OCI-LY1 (cell line): ENCODE data around the gene SCTR.

Source experiments
- CTCF ChIP-seq: fragments of 200-600 bp; sonication (generic), shearing (Covaris generic); IDR thresholded peaks from 2 replicates; pipeline ENCODE4 v1.5.1; 2017; ENCODE audit warnings: mild to moderate bottlenecking, antibody characterized with exemption, low read length, moderate library complexity, mixed read lengths
- EZH2 ChIP-seq: fragments of 200-600 bp; sonication (generic), shearing (Covaris generic); IDR thresholded peaks from 2 replicates; pipeline ENCODE4 v1.8.0; 2017; ENCODE audit warnings: borderline replicate concordance, mixed run types, mild to moderate bottlenecking, antibody characterized with exemption, low read length, moderate library complexity, mixed read lengths

GRCh38 chr2:119429225-119429981 lies 94.9 kb downstream of the SCTR start:
- TF ChIP-seq CTCF (no peak), EZH2 (no peak)
